ENCODE data around the gene NEMP2.
A peak's percentile ranks its signal among the peaks of the same experiment; 100 is the strongest.

NEMP2 gene

GRCh38 chr2:190561094-190561493 is 26.6 kb upstream of the NEMP2 start:
- DNase-seq: no peak

GRCh38 chr2:190554357-190555006 is 20.0 kb upstream of the NEMP2 start:
- no peak for DNase-seq

- DNase-seq: no peak
Measured at GRCh38 chr2:190553254-190553653, 18.7 kb upstream of the NEMP2 start.

GRCh38 chr2:190551928-190552327 is 17.4 kb upstream of the NEMP2 start:
- DNase-seq: no peak

GRCh38 chr2:190550137-190550536 is 15.6 kb upstream of the NEMP2 start:
- DNase-seq: no peak

- DNase-seq: no peak
Measured at GRCh38 chr2:190547886-190548285, 13.4 kb upstream of the NEMP2 start.

GRCh38 chr2:190546734-190547133 is 12.2 kb upstream of the NEMP2 start:
- DNase-seq: no peak

- DNase-seq: no peak
Measured at GRCh38 chr2:190545555-190546385, 11.2 kb upstream of the NEMP2 start.

- DNase-seq: no peak
Measured at GRCh38 chr2:190545093-190545492, 10.6 kb upstream of the NEMP2 start.

GRCh38 chr2:190540048-190540447 is 5.5 kb upstream of the NEMP2 start:
- DNase-seq: no peak

GRCh38 chr2:190538201-190538600 is 3.7 kb upstream of the NEMP2 start:
- DNase-seq: no peak

GRCh38 chr2:190537765-190538164 is 3.2 kb upstream of the NEMP2 start:
- DNase-seq: no peak

GRCh38 chr2:190535586-190535985 is 1.1 kb upstream of the NEMP2 start:
- DNase-seq: peak in 1 of 51 donors; percentile 9

GRCh38 chr2:190535121-190535439 is 558 bp upstream of the NEMP2 start:
- DNase-seq: no peak

- DNase-seq: no peak
Measured at GRCh38 chr2:190533968-190534309, 583 bp downstream of the NEMP2 start.

GRCh38 chr2:190533175-190533967 is 1.2 kb downstream of the NEMP2 start:
- DNase-seq: no peak

GRCh38 chr2:190532581-190532980 is 1.9 kb downstream of the NEMP2 start:
- DNase-seq: no peak

GRCh38 chr2:190530248-190530900 is 4.1 kb downstream of the NEMP2 start:
- no peak for DNase-seq

- no peak for DNase-seq
Measured at GRCh38 chr2:190529486-190530247, 4.9 kb downstream of the NEMP2 start.

- no peak for DNase-seq
Measured at GRCh38 chr2:190528521-190529001, 6.0 kb downstream of the NEMP2 start.

GRCh38 chr2:190527918-190528317 is 6.6 kb downstream of the NEMP2 start:
- DNase-seq: no peak

Data from hypothalamus (tissue), 51 donors.